Pancreas (tissue), 10 donors: ENCODE measurements around the gene NR2F6. TPM values are rescaled to one million over a fixed set of nuclear protein-coding genes. Genes with fewer than 3 reads are reported as not detected.

Source experiments
- ATAC-seq, 4 donors: fragments of 200-7000 bp; cut with Tn5 transposase; one replicate each; pipeline versions ENCODE4 v1.8.0 to v1.9.1; 2020; ENCODE audit warnings: mild to moderate bottlenecking in 4 of 4, moderate library complexity in 4 of 4
- DNase-seq, 6 donors: peaks; one replicate each; pipeline ENCODE4 v3.0.0-alpha.2; 2020
- FAIRE-seq: peaks from 2 replicates; lab custom pipeline; 2012; peaks lifted over from hg19 to GRCh38; lab: Jason Lieb, UNC
- H3K27ac ChIP-seq, 4 donors: fragments of 200-600 bp; sonication (generic); 1 replicate in 3 of 4; 2 replicates in 1 of 4; pipeline versions ENCODE4 v1.5.0 to v1.8.0; 2020
- H3K27me3 ChIP-seq, 4 donors: fragments of 200-600 bp; one replicate each; pipeline ENCODE4 v1.8.0; 2021
- H3K36me3 ChIP-seq, 3 donors: fragments of 200-600 bp; sonication (generic) in 1 of 3; one replicate each; pipeline versions ENCODE4 v1.5.0 to v1.8.0; 2020 to 2021
- H3K4me1 ChIP-seq, 3 donors: fragments of 200-600 bp; one replicate each; pipeline ENCODE4 v1.8.0; 2021
- H3K4me3 ChIP-seq, 4 donors: fragments of 200-600 bp; sonication (generic) in 2 of 4; one replicate each; pipeline versions ENCODE4 v1.5.0 to v1.8.0; 2020 to 2021
- H3K9me3 ChIP-seq, 4 donors: fragments of 200-600 bp; one replicate each; pipeline ENCODE4 v1.8.0; 2021
- WGBS, 2 donors: extraction: QIAGEN DNeasy Blood & Tissue Kit; methylation state at CpG; one replicate each; pipeline ENCODE4 v1.1.7; 2013; 5-methylcytosine and 5-hydroxymethylcytosine counted together
- intact Hi-C, 3 donors: fragments of 100-400 bp; cut with DNase I; formaldehyde crosslinking; loops; one replicate each; pipeline versions ENCODE4 v1.11.1 to v1.14.2; 2022
- polyA plus RNA-seq, 2 donors: library from polyadenylated mRNA; stranded (reverse); fragments of 200-250 nt; gene quantifications; one replicate each; pipeline ENCODE4 v1.2.3, GENCODE V29; 2013
- total RNA-seq, 6 donors: library from RNA; stranded (reverse); fragmentation: NEBNext Ultra II Directional in 4 of 6; extraction: Animal tissue kit (Norgen Biotek cat#: 25700) in 4 of 6; gene quantifications; one replicate each; pipeline versions ENCODE4 v1.2.1 to v1.2.4, GENCODE V29; 2021 to 2023
- TF ChIP-seq, protein P1 (sequence below), 4 donors: fragments of 200-600 bp; sonication (generic) in 3 of 4; IDR thresholded peaks; one replicate each; pipeline versions ENCODE4 v1.5.0 to v1.8.0; 2021; ENCODE audit warnings: antibody characterized with exemption in 4 of 4
- donor health status: healthy with polysubstance abuse.
- donor health status: DM: no; HTN: no; CAD: no; lungs with moderate emphysema.
- donor health status: DM: no; HTN: no; CAD: no.
- donor health status: control.
- donor health status: control.
- donor health status: Bipolar disorder and iron deficiency.
- donor health status: DM: yes; HTN: yes; CAD: no.
- donor health status: DM: no; HTN: no; CAD: no.
- donor health status: DM: no; HTN: no; CAD: no.
- donor health status: DM: yes; HTN: yes; CAD: no.

The NR2F6 gene
- total and polyA plus RNA-seq, 8 donors, result 21.3 to 51.2 (median 34.6) TPM

DNA sequence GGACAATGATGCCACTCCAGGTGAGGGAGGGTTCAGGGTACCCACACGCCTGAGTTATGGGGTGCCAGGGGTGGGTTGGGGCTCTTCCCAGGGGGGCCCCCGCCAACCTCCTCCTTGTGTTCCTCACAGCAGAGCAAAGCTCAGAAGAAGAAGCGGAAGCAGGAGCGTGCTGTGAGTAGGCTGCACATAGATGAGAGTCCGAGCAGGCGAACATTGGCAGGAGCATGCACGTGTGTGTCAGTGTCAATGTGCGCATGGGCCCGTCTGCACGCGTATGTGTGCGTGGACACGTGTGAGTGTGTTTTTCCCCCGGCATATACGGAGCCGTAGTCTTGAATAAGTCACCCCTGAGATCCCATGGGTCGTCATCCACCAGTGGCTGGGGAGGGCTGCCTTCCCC lies 43.0 kb downstream of the NR2F6 start:
- DNase-seq (no peak), FAIRE-seq (no peak), ATAC-seq (no peak)
- Histone ChIP-seq H3K4me3 (no peak overlapping the region), H3K9me3 (no peaks in the 10 kb centered on the region), H3K4me1 (no peaks in the 10 kb centered on the region), H3K36me3 (peaks cover 0 to 33% (median 16%) of the 10 kb centered on the region in 3 donors), H3K27ac (no peak overlapping the region), H3K27me3 (no peaks in the 10 kb centered on the region)
- 91 to 97% methylated on average over 17 of the region's 17 CpGs for WGBS, 2 donors
- TF ChIP-seq, protein P1, sequence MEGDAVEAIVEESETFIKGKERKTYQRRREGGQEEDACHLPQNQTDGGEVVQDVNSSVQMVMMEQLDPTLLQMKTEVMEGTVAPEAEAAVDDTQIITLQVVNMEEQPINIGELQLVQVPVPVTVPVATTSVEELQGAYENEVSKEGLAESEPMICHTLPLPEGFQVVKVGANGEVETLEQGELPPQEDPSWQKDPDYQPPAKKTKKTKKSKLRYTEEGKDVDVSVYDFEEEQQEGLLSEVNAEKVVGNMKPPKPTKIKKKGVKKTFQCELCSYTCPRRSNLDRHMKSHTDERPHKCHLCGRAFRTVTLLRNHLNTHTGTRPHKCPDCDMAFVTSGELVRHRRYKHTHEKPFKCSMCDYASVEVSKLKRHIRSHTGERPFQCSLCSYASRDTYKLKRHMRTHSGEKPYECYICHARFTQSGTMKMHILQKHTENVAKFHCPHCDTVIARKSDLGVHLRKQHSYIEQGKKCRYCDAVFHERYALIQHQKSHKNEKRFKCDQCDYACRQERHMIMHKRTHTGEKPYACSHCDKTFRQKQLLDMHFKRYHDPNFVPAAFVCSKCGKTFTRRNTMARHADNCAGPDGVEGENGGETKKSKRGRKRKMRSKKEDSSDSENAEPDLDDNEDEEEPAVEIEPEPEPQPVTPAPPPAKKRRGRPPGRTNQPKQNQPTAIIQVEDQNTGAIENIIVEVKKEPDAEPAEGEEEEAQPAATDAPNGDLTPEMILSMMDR (IDR thresholded peaks at IDR 0.05), result no peak
- intact Hi-C loops, result no loop called here

DNA sequence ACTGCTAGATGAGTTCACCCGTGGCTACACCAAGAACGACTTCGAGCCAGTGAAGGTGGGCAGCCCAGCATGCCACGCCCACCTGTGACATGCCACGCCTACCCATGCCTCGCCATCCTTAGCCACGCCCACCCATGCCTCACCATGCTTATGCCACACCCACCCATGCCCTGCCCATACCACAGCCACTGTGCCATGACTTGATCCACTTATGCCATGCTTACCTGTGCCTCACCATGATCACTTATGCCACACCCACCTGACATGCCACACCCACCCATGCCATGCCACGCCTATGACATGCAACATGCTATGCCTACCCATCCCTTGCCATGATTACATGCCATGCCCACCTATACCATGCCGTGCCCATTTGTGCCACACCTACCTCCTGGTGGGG lies 43.5 kb downstream of the NR2F6 start:
- TF ChIP-seq, protein P1 (IDR thresholded peaks at IDR 0.05), result no peak
- H3K36me3 ChIP-seq, result peaks cover 0 to 33% (median 16%) of the 10 kb centered on the region in 3 donors
- FAIRE-seq (no peak), ATAC-seq (no peak), DNase-seq (no peak)
- WGBS, 2 donors, result 83% methylated on average over 9 of the region's 9 CpGs
- H3K4me1 ChIP-seq, result no peaks in the 10 kb centered on the region
- H3K9me3 ChIP-seq, result no peaks in the 10 kb centered on the region
- H3K4me3 ChIP-seq, result no peak overlapping the region
- H3K27me3 ChIP-seq, result no peaks in the 10 kb centered on the region
- H3K27ac ChIP-seq, result no peak overlapping the region
- intact Hi-C loops, result no loop called here

DNA sequence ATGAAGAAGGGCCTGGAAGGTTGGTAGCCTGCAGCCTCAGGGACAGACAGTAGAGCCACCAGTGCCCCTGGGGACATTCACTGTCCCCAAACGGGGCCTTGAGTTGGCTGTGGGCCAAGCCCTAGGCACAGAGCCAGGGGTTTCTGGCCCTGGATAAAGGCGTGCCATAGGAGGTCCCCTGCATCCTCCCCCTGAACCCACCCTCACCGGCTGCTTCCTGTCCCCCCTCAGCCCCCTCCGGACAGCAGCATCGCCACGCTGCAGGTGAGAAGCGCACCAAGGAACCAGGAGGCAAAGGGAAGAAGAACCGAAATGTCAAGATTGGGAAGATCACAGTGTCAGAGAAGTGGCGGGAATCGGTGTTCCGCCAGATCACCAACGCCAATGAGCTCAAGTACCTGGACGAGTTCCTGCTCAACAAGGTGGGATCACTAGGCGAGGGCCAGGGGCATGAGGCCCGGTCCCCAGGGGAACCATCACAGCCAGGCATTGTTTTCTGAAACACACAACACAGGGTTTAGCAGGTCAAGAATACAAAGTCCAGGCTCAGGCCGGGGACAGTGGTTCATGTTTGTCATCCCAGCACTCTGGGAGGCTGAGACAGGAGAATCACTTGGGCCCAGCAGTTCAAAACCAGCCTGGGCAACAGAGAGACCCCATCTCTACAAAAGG lies 45.2 kb downstream of the NR2F6 start:
- no peaks in the 10 kb centered on the region for H3K27me3 ChIP-seq
- no peak overlapping the region for H3K4me3 ChIP-seq
- TF ChIP-seq, protein P1 (IDR thresholded peaks at IDR 0.05), result no peak
- FAIRE-seq, result no peak
- H3K4me1 ChIP-seq, result no peaks in the 10 kb centered on the region
- no peak for DNase-seq
- 85 to 86% methylated on average over 15 to 16 of the region's 16 CpGs for WGBS, 2 donors
- ATAC-seq, result no peak
- intact Hi-C loops, result no loop called here
- no peaks in the 10 kb centered on the region for H3K9me3 ChIP-seq
- no peak overlapping the region for H3K27ac ChIP-seq
- H3K36me3 ChIP-seq, result peaks cover 0 to 33% (median 16%) of the 10 kb centered on the region in 3 donors

DNA sequence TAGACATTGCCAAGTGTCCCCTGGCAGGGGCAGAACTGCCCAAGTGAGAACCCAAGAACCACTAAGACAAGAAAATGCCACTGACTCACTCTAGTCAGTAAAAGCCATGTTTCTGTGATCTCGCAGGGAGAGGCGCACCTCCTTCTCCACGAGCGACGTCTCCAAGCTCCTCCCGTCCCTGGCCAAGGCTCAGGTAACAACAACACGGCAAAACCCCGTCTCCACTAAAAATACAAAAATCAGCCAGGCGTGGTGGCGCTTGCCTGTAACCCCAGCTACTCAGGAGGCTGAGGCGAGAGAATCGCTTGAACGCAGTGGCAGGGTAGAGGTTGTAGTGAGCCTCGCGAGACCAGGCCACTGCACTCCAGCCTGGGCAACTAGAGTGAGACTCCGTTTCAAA lies 48.1 kb downstream of the NR2F6 start:
- no peaks in the 10 kb centered on the region for H3K9me3 ChIP-seq
- H3K4me1 ChIP-seq, result no peaks in the 10 kb centered on the region
- ATAC-seq, result no peak
- intact Hi-C loops, result no loop called here
- no peak overlapping the region for H3K27ac ChIP-seq
- H3K4me3 ChIP-seq, result no peak overlapping the region
- H3K36me3 ChIP-seq, result peaks cover 2 to 45% (median 24%) of the 10 kb centered on the region in 3 donors
- no peak for DNase-seq
- WGBS, 2 donors, result 97 to 98% methylated on average over 16 of the region's 16 CpGs
- no peak for FAIRE-seq
- TF ChIP-seq, protein P1 (IDR thresholded peaks at IDR 0.05), result no peak
- H3K27me3 ChIP-seq, result no peaks in the 10 kb centered on the region

DNA sequence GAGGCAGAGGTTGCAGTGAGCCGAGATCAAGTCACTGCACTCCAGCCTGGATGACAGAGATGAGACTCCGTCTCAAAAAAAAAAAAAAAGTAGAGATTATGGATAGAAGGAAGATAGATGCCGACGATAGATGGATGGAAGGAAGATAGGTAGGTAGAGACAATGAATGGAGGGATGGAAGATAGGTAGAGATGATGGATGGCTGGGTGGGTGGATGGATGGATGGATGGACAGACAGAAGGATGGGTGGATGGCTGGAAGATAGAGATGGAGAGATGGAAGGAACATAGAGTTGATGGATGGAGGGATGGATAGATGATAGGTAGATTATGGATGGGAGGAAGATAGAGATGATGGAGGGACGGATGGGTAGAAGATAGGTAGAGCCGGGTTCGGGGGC lies 49.1 kb downstream of the NR2F6 start:
- DNase-seq, result no peak
- intact Hi-C loops, result no loop called here
- TF ChIP-seq, protein P1 (IDR thresholded peaks at IDR 0.05), result no peak
- no peak for ATAC-seq
- Histone ChIP-seq H3K27ac (no peak overlapping the region), H3K4me3 (no peak overlapping the region), H3K4me1 (no peaks in the 10 kb centered on the region), H3K27me3 (no peaks in the 10 kb centered on the region), H3K9me3 (no peaks in the 10 kb centered on the region), H3K36me3 (peaks cover 2 to 44% (median 17%) of the 10 kb centered on the region in 3 donors)
- 93 to 99% methylated on average over 7 of the region's 7 CpGs for whole genome bisulfite sequencing, 2 donors
- no peak for FAIRE-seq
